H9 (cell line): ENCODE results near the gene ZNF70. TPM values are rescaled to one million over a fixed set of nuclear protein-coding genes. Genes with fewer than 3 reads are reported as not detected.

Experiments
- DNase-seq: peaks from one replicate; pipeline ENCODE4 v3.0.0-alpha.2; 2017
- H2AFZ ChIP-seq: one replicate; pipeline ENCODE4 v1.6.1; 2013; ENCODE audit warnings: mild to moderate bottlenecking, low read length, control low read depth, moderate library complexity
- H2AK5ac ChIP-seq: 2 replicates; pipeline ENCODE4 v1.6.1; 2013; ENCODE audit warnings: low read length, control low read depth, mixed read lengths; ENCODE audit not compliant: insufficient read length
- H2BK120ac ChIP-seq: one replicate; pipeline ENCODE4 v1.6.1; 2013; ENCODE audit warnings: low read depth, mild to moderate bottlenecking, low read length, control low read depth, inconsistent platforms; ENCODE audit not compliant: poor library complexity, severe bottlenecking
- H2BK12ac ChIP-seq: 2 replicates; pipeline ENCODE4 v1.6.1; 2013; ENCODE audit warnings: low read length, control low read depth, mixed read lengths, low read depth; ENCODE audit not compliant: insufficient read length
- H2BK15ac ChIP-seq: 2 replicates; pipeline ENCODE4 v1.6.1; 2013; ENCODE audit warnings: low read depth, low read length, control low read depth
- H2BK20ac ChIP-seq: one replicate; pipeline ENCODE4 v1.6.1; 2013; ENCODE audit warnings: low read depth, mild to moderate bottlenecking, low read length, control low read depth, inconsistent platforms; ENCODE audit not compliant: poor library complexity, severe bottlenecking
- H2BK5ac ChIP-seq: 2 replicates; pipeline ENCODE4 v1.6.1; 2013; ENCODE audit warnings: low read length, control low read depth, mixed read lengths; ENCODE audit not compliant: insufficient read length
- H3K14ac ChIP-seq: 2 replicates; pipeline ENCODE4 v1.6.1; 2013; ENCODE audit warnings: low read length, control low read depth; ENCODE audit not compliant: insufficient read depth
- H3K18ac ChIP-seq: 2 replicates; pipeline ENCODE4 v1.6.1; 2013; ENCODE audit warnings: low read depth, mild to moderate bottlenecking, mixed read lengths, low read length, control low read depth; ENCODE audit not compliant: insufficient read length
- H3K23ac ChIP-seq: 2 replicates; pipeline ENCODE4 v1.6.1; 2013; ENCODE audit warnings: low read length, control low read depth, mixed read lengths, low read depth; ENCODE audit not compliant: insufficient read length
- H3K23me2 ChIP-seq: 2 replicates; pipeline ENCODE4 v1.6.1; 2013; ENCODE audit warnings: low read depth, mild to moderate bottlenecking, mixed read lengths, low read length, control low read depth; ENCODE audit not compliant: insufficient read length, poor library complexity, severe bottlenecking
- H3K27ac ChIP-seq: 2 replicates; pipeline ENCODE4 v1.5.1; 2013; ENCODE audit warnings: low read length, control low read depth, mixed read lengths, low read depth; ENCODE audit not compliant: insufficient read length
- H3K27me3 ChIP-seq: 2 replicates; pipeline ENCODE4 v1.6.1; 2013; ENCODE audit warnings: low read length, control low read depth, inconsistent platforms; ENCODE audit not compliant: insufficient read depth
- H3K4ac ChIP-seq: 2 replicates; pipeline ENCODE4 v1.6.1; 2013; ENCODE audit warnings: low read depth, mild to moderate bottlenecking, control low read depth, inconsistent platforms, low read length, moderate library complexity
- H3K4me1 ChIP-seq: 2 replicates; pipeline ENCODE4 v1.6.1; 2013; ENCODE audit warnings: low read length, control low read depth, inconsistent platforms; ENCODE audit not compliant: insufficient read depth
- H3K4me2 ChIP-seq: 2 replicates; pipeline ENCODE4 v1.6.1; 2013; ENCODE audit warnings: low read length, control low read depth, mixed read lengths; ENCODE audit not compliant: insufficient read length, insufficient read depth
- H3K56ac ChIP-seq: 2 replicates; pipeline ENCODE4 v1.6.1; 2013; ENCODE audit warnings: low read depth, mild to moderate bottlenecking, mixed read lengths, low read length, control low read depth; ENCODE audit not compliant: insufficient read length
- H3K79me1 ChIP-seq: 2 replicates; pipeline ENCODE4 v1.6.1; 2013; ENCODE audit warnings: low read depth, mild to moderate bottlenecking, moderate library complexity, low read length, control low read depth, inconsistent platforms; ENCODE audit not compliant: insufficient read depth, poor library complexity, severe bottlenecking
- H3K79me2 ChIP-seq: 2 replicates; pipeline ENCODE4 v1.6.1; 2013; ENCODE audit warnings: low read length, control low read depth, inconsistent platforms; ENCODE audit not compliant: insufficient read depth
- H3K9ac ChIP-seq: 2 replicates; pipeline ENCODE4 v1.6.1; 2013; ENCODE audit warnings: low read length, control low read depth, mixed read lengths; ENCODE audit not compliant: insufficient read length; ENCODE audit errors: extremely low read depth
- H3K9me3 ChIP-seq: one replicate; pipeline ENCODE4 v1.6.1; 2013; ENCODE audit warnings: low read depth, low read length, inconsistent platforms; ENCODE audit not compliant: control insufficient read depth
- H3T11ph ChIP-seq: one replicate; pipeline ENCODE4 v1.6.1; 2013; ENCODE audit warnings: mild to moderate bottlenecking, low read length, control low read depth, inconsistent platforms
- H4K20me1 ChIP-seq: one replicate; pipeline ENCODE4 v1.6.1; 2013; ENCODE audit not compliant: control insufficient read depth, insufficient read length, insufficient read depth
- H4K5ac ChIP-seq: 2 replicates; pipeline ENCODE4 v1.6.1; 2013; ENCODE audit warnings: low read depth, mild to moderate bottlenecking, mixed read lengths, low read length, control low read depth; ENCODE audit not compliant: insufficient read length
- H4K8ac ChIP-seq: replicated peaks from 2 replicates; pipeline ENCODE4 v1.6.1; 2013; ENCODE audit warnings: low read length, control low read depth, mixed read lengths, low read depth; ENCODE audit not compliant: insufficient read length
- H4K91ac ChIP-seq: 2 replicates; pipeline ENCODE4 v1.6.1; 2013; ENCODE audit warnings: low read depth, mild to moderate bottlenecking, moderate library complexity, mixed read lengths, low read length, control low read depth; ENCODE audit not compliant: insufficient read length
- H3K27ac Mint-ChIP-seq, 3 experiments: 2 replicates in 2 of 3; 3 replicates in 1 of 3; pipeline ENCODE4 v1.8.0; 2020 to 2021; ENCODE audit warnings: mixed read lengths in 3 of 3, mild to moderate bottlenecking in 1 of 3, moderate library complexity in 1 of 3
- H3K27me3 Mint-ChIP-seq: 2 replicates; pipeline ENCODE4 v1.8.0; 2021; ENCODE audit warnings: low read depth, mild to moderate bottlenecking, moderate library complexity, mixed read lengths
- H3K36me3 Mint-ChIP-seq, 3 experiments: 2 replicates in 2 of 3; 3 replicates in 1 of 3; pipeline ENCODE4 v1.8.0; 2020 to 2021; ENCODE audit warnings: low read depth in 3 of 3, mixed read lengths in 3 of 3; ENCODE audit not compliant: insufficient read depth in 1 of 3
- H3K4me1 Mint-ChIP-seq, 2 experiments: 2 replicates each; pipeline ENCODE4 v1.8.0; 2020; ENCODE audit warnings: mixed read lengths in 2 of 2
- H3K4me3 Mint-ChIP-seq, 2 experiments: 2 replicates in 1 of 2; 3 replicates in 1 of 2; pipeline ENCODE4 v1.8.0; 2020 to 2021; ENCODE audit warnings: mild to moderate bottlenecking in 2 of 2, mixed read lengths in 2 of 2, moderate library complexity in 1 of 2
- H3K9me3 Mint-ChIP-seq, 2 experiments: 2 replicates in 1 of 2; 3 replicates in 1 of 2; pipeline ENCODE4 v1.8.0; 2020; ENCODE audit warnings: mild to moderate bottlenecking in 2 of 2, mixed read lengths in 2 of 2, moderate library complexity in 1 of 2
- CTCF ChIP-seq: fragments of 200-600 bp; sonication (generic); conservative IDR thresholded peaks from 3 replicates; pipeline ENCODE4 v1.8.0; 2021; ENCODE audit warnings: antibody characterized with exemption, mild to moderate bottlenecking
- WGBS: extraction: QIAGEN DNeasy Blood & Tissue Kit; methylation state at CpG from one replicate; pipeline ENCODE4 v1.1.7; 2013; ENCODE audit warnings: missing lambda C conversion rate, low lambda C conversion rate, mixed read lengths; ENCODE audit not compliant: insufficient read length; ENCODE audit errors: extremely low coverage; 5-methylcytosine and 5-hydroxymethylcytosine counted together
- total RNA-seq: library from RNA; stranded (reverse); gene quantifications from 2 replicates; pipeline ENCODE4 v1.2.1, GENCODE V29; 2021

Gene ZNF70
- total RNA-seq, 1 experiment from 2014 or later: 3.5 TPM

GRCh38 chr22:23787910-23788309 lies 37.0 kb upstream of the ZNF70 start:
- H3K79me2 ChIP-seq: peaks cover 16% of the 10 kb centered on the region; the same call in 1 of the 2 replicates
- no peak overlapping the region for H4K5ac ChIP-seq
- H3K9ac ChIP-seq: peak overlapping the region; percentile 75
- H2AK5ac ChIP-seq: no peak overlapping the region
- no peak overlapping the region for H2BK120ac ChIP-seq
- no peak overlapping the region for H2AFZ ChIP-seq
- no peak overlapping the region for H3K14ac ChIP-seq
- no peak overlapping the region for H2BK15ac ChIP-seq
- peaks cover 2% of the 10 kb centered on the region for H3K23me2 ChIP-seq
- no peak overlapping the region for H3K18ac ChIP-seq
- H3K27ac Mint-ChIP-seq: peak overlapping the region in 2 of 3 experiments; percentile 78 to 83; a peak in 2 of 7 replicates
- H3K79me1 ChIP-seq: no peaks in the 10 kb centered on the region
- H4K91ac ChIP-seq: no peak overlapping the region
- DNase-seq: no peak
- no peaks in the 10 kb centered on the region for H3K9me3 ChIP-seq
- no peak overlapping the region for H3K23ac ChIP-seq
- H3K27me3 Mint-ChIP-seq: no peaks in the 10 kb centered on the region
- H3K27ac ChIP-seq: no peak overlapping the region
- H4K8ac ChIP-seq: no peak overlapping the region
- H3K4ac ChIP-seq: no peak overlapping the region
- peaks cover 2 to 20% (median 20%) of the 10 kb centered on the region in 3 experiments; a peak in 6 of 7 replicates for H3K36me3 Mint-ChIP-seq
- peak overlapping the region; percentile 70 for H3K4me2 ChIP-seq
- no peak overlapping the region for H2BK20ac ChIP-seq
- no peak overlapping the region for H3K56ac ChIP-seq
- no peak for TF ChIP-seq CTCF
- H3K4me1 Mint-ChIP-seq: peaks cover 22 to 30% of the 10 kb centered on the region in 2 experiments
- H4K20me1 ChIP-seq: no peaks in the 10 kb centered on the region
- H2BK5ac ChIP-seq: no peak overlapping the region
- no peak overlapping the region for H3T11ph ChIP-seq
- no peak overlapping the region for H2BK12ac ChIP-seq
- WGBS: no CpG with 5 or more reads among the region's 3 CpGs
- H3K27me3 ChIP-seq: no peaks in the 10 kb centered on the region
- H3K4me1 ChIP-seq: peaks cover 2% of the 10 kb centered on the region; the same call in 1 of the 2 replicates
- H3K4me3 Mint-ChIP-seq: peak overlapping the region; percentile 88 to 95
- no peaks in the 10 kb centered on the region for H3K9me3 Mint-ChIP-seq
